ENCODE measurements around the gene GALNT12.

GALNT12 gene

DNA sequence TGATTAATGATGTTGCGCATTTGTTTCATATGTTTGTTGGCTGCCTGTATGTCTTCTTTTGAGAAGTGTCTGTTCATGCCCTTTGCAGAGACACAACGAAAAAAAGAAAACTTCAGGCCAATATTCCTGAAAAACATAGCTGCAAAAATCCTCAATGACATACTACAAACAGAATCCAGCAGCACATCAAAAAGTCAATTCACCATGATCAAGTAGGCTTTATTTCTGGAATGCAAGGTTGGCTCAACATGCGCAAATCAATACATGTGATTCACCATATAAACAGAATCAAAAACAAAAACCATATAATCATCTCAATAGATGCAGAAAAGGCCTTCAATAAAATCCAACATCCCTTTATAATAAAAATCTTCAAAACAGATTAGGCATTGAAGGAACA lies 9.2 kb upstream of the GALNT12 start:
- ChIA-PET POLR2A (no interaction called here), CTCF (interaction anchor here (0.6 to 2.6 kb wide), 3 partner anchors 9 to 129 kb away, joined by 7 to 11 read pairs (median 7); partner anchors contain the start of gene GALNT12)
- no peak overlapping the region for H3K4me3 ChIP-seq (ENCODE audit: low read depth, low read length)

GRCh38 chr9:98801561-98801960 lies 5.9 kb upstream of the GALNT12 start:
- ChIA-PET CTCF (interaction anchor here (0.6 to 2.4 kb wide), 8 partner anchors 10 to 544 kb away, joined by 3 to 15 read pairs (median 4); no protein-coding TSS in a partner anchor), POLR2A (no interaction called here)
- H3K36me3 ChIP-seq (ENCODE audit: control insufficient read depth in 2 of 2, insufficient read depth in 1 of 2, low read length in 2 of 2) = no peaks in the 10 kb centered on the region

More for the DNA sequence above, 9.2 kb upstream of the GALNT12 start:
- TF ChIP-seq SETDB1 (IDR thresholded peaks at IDR 0.05; ENCODE audit: insufficient read length, low read length) (peak; percentile 14), ZFP41 (tag by site-specific recombination; IDR thresholded peaks at IDR 0.05; ENCODE audit: borderline replicate concordance) (no peak)
- Histone ChIP-seq H3K36me3 (ENCODE audit: control insufficient read depth in 2 of 2, insufficient read depth in 1 of 2, low read length in 2 of 2) (peaks cover 0 to 5% of the 10 kb centered on the region in 2 experiments; a peak in 1 of 3 replicates), H3K27ac (ENCODE audit: extremely low read depth, low read depth, low read length) (no peak overlapping the region), H3K9me3 (ENCODE audit: control insufficient read depth, insufficient read depth, low read depth, low read length) (no peaks in the 10 kb centered on the region), H3K4me1 (ENCODE audit: control insufficient read depth, insufficient read depth, low read length) (no peaks in the 10 kb centered on the region)

GRCh38 chr9:98801969-98802371 lies 5.5 kb upstream of the GALNT12 start:
- Histone ChIP-seq H3K27ac (ENCODE audit: extremely low read depth, low read depth, low read length) (no peak overlapping the region), H3K36me3 (ENCODE audit: control insufficient read depth in 2 of 2, insufficient read depth in 1 of 2, low read length in 2 of 2) (no peaks in the 10 kb centered on the region), H3K9me3 (ENCODE audit: control insufficient read depth, insufficient read depth, low read depth, low read length) (no peaks in the 10 kb centered on the region), H3K4me3 (ENCODE audit: low read depth, low read length) (no peak overlapping the region), H3K4me1 (ENCODE audit: control insufficient read depth, insufficient read depth, low read length) (no peaks in the 10 kb centered on the region)
- ChIA-PET CTCF (interaction anchor here (0.6 to 2.4 kb wide), 7 partner anchors 11 to 544 kb away, joined by 3 to 15 read pairs (median 5); no protein-coding TSS in a partner anchor), POLR2A (no interaction called here)
- TF ChIP-seq ZBTB7A (tag by site-specific recombination; IDR thresholded peaks at IDR 0.05; ENCODE audit: low read depth) = no peak
- TF ChIP-seq ZNF600 (tag by site-specific recombination; IDR thresholded peaks at IDR 0.05) = 0 out of 2 replicates have a peak, but pooled peaks have one; percentile 26
- TF ChIP-seq ZIC2 (tag by site-specific recombination; IDR thresholded peaks at IDR 0.05) = peak; percentile 81
- TF ChIP-seq SALL2 (tag by site-specific recombination; IDR thresholded peaks at IDR 0.05; ENCODE audit: borderline replicate concordance) = no peak
- TF ChIP-seq ZNF214 (tag by site-specific recombination; IDR thresholded peaks at IDR 0.05; ENCODE audit: borderline replicate concordance) = no peak

More at GRCh38 chr9:98801561-98801960, 5.9 kb upstream of the GALNT12 start:
- H3K4me3 ChIP-seq (ENCODE audit: low read depth, low read length) = no peak overlapping the region
- no peaks in the 10 kb centered on the region for H3K4me1 ChIP-seq (ENCODE audit: control insufficient read depth, insufficient read depth, low read length)
- no peak overlapping the region for H3K27ac ChIP-seq (ENCODE audit: extremely low read depth, low read depth, low read length)
- no peak for TF ChIP-seq GLI2 (tag by site-specific recombination; IDR thresholded peaks at IDR 0.05; ENCODE audit: borderline replicate concordance, low read depth)
- TF ChIP-seq ZFP69B (tag by site-specific recombination; IDR thresholded peaks at IDR 0.05) = no peak
- no peak for TF ChIP-seq ZNF670 (tag by site-specific recombination; IDR thresholded peaks at IDR 0.05; ENCODE audit: low read depth)
- no peak for TF ChIP-seq ZNF114 (tag by site-specific recombination; IDR thresholded peaks at IDR 0.05)
- no peak for TF ChIP-seq ZNF341 (tag by site-specific recombination; IDR thresholded peaks at IDR 0.05; ENCODE audit: low read depth)
- TF ChIP-seq ZNF239 (tag by site-specific recombination; IDR thresholded peaks at IDR 0.05) = no peak
- no peak for TF ChIP-seq PRDM6 (tag by site-specific recombination; IDR thresholded peaks at IDR 0.05)
- no peak for TF ChIP-seq ZSCAN4 (tag by site-specific recombination; IDR thresholded peaks at IDR 0.05)
- no peak for TF ChIP-seq YY1 (tag by site-specific recombination; IDR thresholded peaks at IDR 0.05)
- TF ChIP-seq KLF9 (tag by site-specific recombination; IDR thresholded peaks at IDR 0.05; ENCODE audit: low read depth) = no peak
- TF ChIP-seq, protein P1, sequence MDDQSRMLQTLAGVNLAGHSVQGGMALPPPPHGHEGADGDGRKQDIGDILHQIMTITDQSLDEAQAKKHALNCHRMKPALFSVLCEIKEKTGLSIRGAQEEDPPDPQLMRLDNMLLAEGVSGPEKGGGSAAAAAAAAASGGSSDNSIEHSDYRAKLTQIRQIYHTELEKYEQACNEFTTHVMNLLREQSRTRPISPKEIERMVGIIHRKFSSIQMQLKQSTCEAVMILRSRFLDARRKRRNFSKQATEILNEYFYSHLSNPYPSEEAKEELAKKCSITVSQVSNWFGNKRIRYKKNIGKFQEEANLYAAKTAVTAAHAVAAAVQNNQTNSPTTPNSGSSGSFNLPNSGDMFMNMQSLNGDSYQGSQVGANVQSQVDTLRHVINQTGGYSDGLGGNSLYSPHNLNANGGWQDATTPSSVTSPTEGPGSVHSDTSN (CRISPR knock-in tag; IDR thresholded peaks at IDR 0.05) = no peak
- H3K9me3 ChIP-seq (ENCODE audit: control insufficient read depth, insufficient read depth, low read depth, low read length) = no peaks in the 10 kb centered on the region

All from HEK293 (cell line).